Measurements from ENCODE around the gene BHLHE41. TPM values are rescaled to one million over a fixed set of nuclear protein-coding genes. Genes with fewer than 3 reads are reported as not detected.

The BHLHE41 gene
- total RNA-seq, 1 experiment from 2014 or later: 147 TPM

GRCh38 chr12:26162174-26162573 lies 37.3 kb upstream of the BHLHE41 start:
- no peak for ATAC-seq
- BruUV-seq (replicated peaks): no TSS peak
- no peak for DNase-seq (ENCODE audit: low read depth, low spot score)
- no peaks in the 10 kb centered on the region for H3K27me3 ChIP-seq (ENCODE audit: control insufficient read depth, insufficient read depth, low read length)
- TF ChIP-seq TCF7L2 (IDR thresholded peaks at IDR 0.05; ENCODE audit: low read depth, low read length) (no peak), CTCF (IDR thresholded peaks at IDR 0.05) (no peak), SIN3A (IDR thresholded peaks at IDR 0.05; ENCODE audit: borderline replicate concordance, insufficient read depth, low read depth, low read length) (no peak), REST (IDR thresholded peaks at IDR 0.05; ENCODE audit: insufficient read depth in 1 of 2, low read depth in 2 of 2, low read length in 1 of 2) (no peak), POLR2AphosphoS5 (IDR thresholded peaks at IDR 0.05; ENCODE audit: low read depth, low read length) (no peak)
- H3K36me3 ChIP-seq (ENCODE audit: control insufficient read depth, insufficient read depth, low read length): no peaks in the 10 kb centered on the region
- intact Hi-C loops (cut with micrococcal nuclease; ENCODE audit: unreplicated experiment): no loop called here
- ChIA-PET CTCF (no interaction called here), POLR2A (no interaction called here)
- H3K9me3 ChIP-seq (ENCODE audit: control insufficient read depth, insufficient read depth, low read depth, low read length): no peaks in the 10 kb centered on the region
- no peaks in the 10 kb centered on the region for H3K4me1 ChIP-seq (ENCODE audit: control insufficient read depth, insufficient read depth, low read length)
- no peak overlapping the region for H3K4me3 ChIP-seq (ENCODE audit: low read depth in 2 of 2, low read length in 2 of 2)
- in situ Hi-C loops (cut with HindIII; ENCODE audit: low pct_unique_long_range_greater_than_20kb, low sequenced_read_pairs): no loop called here
- H3K27ac ChIP-seq (ENCODE audit: low read length): no peak overlapping the region

- ChIA-PET CTCF (interaction anchor here (0.6 kb wide), 1 partner anchor 30 kb away, joined by 3 read pairs; no protein-coding TSS in a partner anchor), POLR2A (interaction anchor here (0.7 kb wide), 1 partner anchor 177 kb away, joined by 3 read pairs; no protein-coding TSS in a partner anchor)
- no TSS peak for BruUV-seq (replicated peaks)
- ATAC-seq (no peak), DNase-seq (ENCODE audit: low read depth, low spot score) (no peak)
- H3K9me3 ChIP-seq (ENCODE audit: control insufficient read depth, insufficient read depth, low read depth, low read length): no peaks in the 10 kb centered on the region
- in situ Hi-C loops (cut with HindIII; ENCODE audit: low pct_unique_long_range_greater_than_20kb, low sequenced_read_pairs): no loop called here
- TF ChIP-seq POLR2AphosphoS5 (IDR thresholded peaks at IDR 0.05; ENCODE audit: low read depth, low read length): no peak
- no peak for TF ChIP-seq REST (IDR thresholded peaks at IDR 0.05; ENCODE audit: insufficient read depth in 1 of 2, low read depth in 2 of 2, low read length in 1 of 2)
- TF ChIP-seq SIN3A (IDR thresholded peaks at IDR 0.05; ENCODE audit: borderline replicate concordance, insufficient read depth, low read depth, low read length): no peak
- H3K27me3 ChIP-seq (ENCODE audit: control insufficient read depth, insufficient read depth, low read length): no peaks in the 10 kb centered on the region
- no peaks in the 10 kb centered on the region for H3K36me3 ChIP-seq (ENCODE audit: control insufficient read depth, insufficient read depth, low read length)
- H3K4me3 ChIP-seq (ENCODE audit: low read depth in 2 of 2, low read length in 2 of 2): no peak overlapping the region
- H3K4me1 ChIP-seq (ENCODE audit: control insufficient read depth, insufficient read depth, low read length): peaks cover 13% of the 10 kb centered on the region
- intact Hi-C loops (cut with micrococcal nuclease; ENCODE audit: unreplicated experiment): no loop called here
- no peak overlapping the region for H3K27ac ChIP-seq (ENCODE audit: low read length)
Observed at GRCh38 chr12:26158078-26158764, 33.4 kb upstream of the BHLHE41 start.

Measured in Panc1 (cell line).